ENCODE results near the gene KIR3DL2.

DNA sequence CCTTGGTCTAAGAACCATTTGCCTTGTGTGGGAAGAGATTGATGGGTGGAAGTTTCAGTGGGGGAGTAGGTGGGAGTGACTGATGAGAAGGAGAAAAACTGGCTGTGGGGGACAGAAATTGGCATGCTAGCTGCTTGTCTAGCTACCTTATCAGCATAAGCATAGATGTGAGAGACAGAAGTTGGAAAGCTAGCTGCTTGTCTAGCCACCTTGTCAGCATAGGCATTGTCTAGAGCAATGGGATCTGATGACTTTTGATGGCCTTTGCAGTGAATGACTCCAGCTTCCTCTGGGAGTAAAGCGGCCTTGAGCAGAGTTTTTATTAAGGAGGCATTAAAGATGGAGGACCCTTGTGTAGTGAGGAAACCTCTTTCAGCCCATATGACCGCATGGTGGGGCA lies 45.8 kb downstream of the KIR3DL2 start:
- TF ChIP-seq, protein P1, sequence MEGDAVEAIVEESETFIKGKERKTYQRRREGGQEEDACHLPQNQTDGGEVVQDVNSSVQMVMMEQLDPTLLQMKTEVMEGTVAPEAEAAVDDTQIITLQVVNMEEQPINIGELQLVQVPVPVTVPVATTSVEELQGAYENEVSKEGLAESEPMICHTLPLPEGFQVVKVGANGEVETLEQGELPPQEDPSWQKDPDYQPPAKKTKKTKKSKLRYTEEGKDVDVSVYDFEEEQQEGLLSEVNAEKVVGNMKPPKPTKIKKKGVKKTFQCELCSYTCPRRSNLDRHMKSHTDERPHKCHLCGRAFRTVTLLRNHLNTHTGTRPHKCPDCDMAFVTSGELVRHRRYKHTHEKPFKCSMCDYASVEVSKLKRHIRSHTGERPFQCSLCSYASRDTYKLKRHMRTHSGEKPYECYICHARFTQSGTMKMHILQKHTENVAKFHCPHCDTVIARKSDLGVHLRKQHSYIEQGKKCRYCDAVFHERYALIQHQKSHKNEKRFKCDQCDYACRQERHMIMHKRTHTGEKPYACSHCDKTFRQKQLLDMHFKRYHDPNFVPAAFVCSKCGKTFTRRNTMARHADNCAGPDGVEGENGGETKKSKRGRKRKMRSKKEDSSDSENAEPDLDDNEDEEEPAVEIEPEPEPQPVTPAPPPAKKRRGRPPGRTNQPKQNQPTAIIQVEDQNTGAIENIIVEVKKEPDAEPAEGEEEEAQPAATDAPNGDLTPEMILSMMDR (IDR thresholded peaks at IDR 0.05) = no peak
- no peak for TF ChIP-seq POLR2A (IDR thresholded peaks at IDR 0.05)
